ENCODE measurements around the gene TSPAN14. TPM values are rescaled to one million over a fixed set of nuclear protein-coding genes. Genes with fewer than 3 reads are reported as not detected.

TSPAN14 gene
- total and polyA plus RNA-seq, 2 of the 8 experiments (the other 6 are each of a cell fraction or from before 2014, with no cell fraction given): 47.4 to 57.8 TPM

- no peak overlapping the region for H2BK20ac ChIP-seq (ENCODE audit: low read length)
- H4K5ac ChIP-seq (ENCODE audit: insufficient read length, low read depth, low read length): no peak overlapping the region
- H3K4me1 ChIP-seq (replicated peaks in 1 of 4; ENCODE audit: control insufficient read depth in 3 of 4, insufficient read depth in 4 of 4, low read length in 3 of 4): peaks cover 0 to 2% (median 0%) of the 10 kb centered on the region in 4 experiments; a peak in 3 of 7 replicates
- H3K4me3 ChIP-seq (ENCODE audit: extremely low read depth in 1 of 4, insufficient read depth in 2 of 4, low read depth in 3 of 4, low read length in 4 of 4): no peak overlapping the region
- no peak for FAIRE-seq
- H2BK120ac ChIP-seq (replicated peaks; ENCODE audit: low read depth, low read length): no peak overlapping the region
- no peaks in the 10 kb centered on the region for H3K23me2 ChIP-seq (ENCODE audit: low read depth, low read length)
- H2BK12ac ChIP-seq (ENCODE audit: low read depth, low read length): no peak overlapping the region
- H3K4ac ChIP-seq (replicated peaks; ENCODE audit: insufficient read length, low read depth, low read length): no peak overlapping the region
- no peak overlapping the region for H3K56ac ChIP-seq (replicated peaks; ENCODE audit: insufficient read length, low read depth, low read length)
- peak overlapping the region; percentile 38; the same call in 1 of the 2 replicates for H4K8ac ChIP-seq (ENCODE audit: extremely low read depth, insufficient read depth, low read length)
- peaks cover 0 to 2% (median 0%) of the 10 kb centered on the region in 4 experiments; a peak in 3 of 8 replicates for H3K36me3 ChIP-seq (ENCODE audit: control insufficient read depth in 2 of 4, insufficient read depth in 4 of 4, low read length in 3 of 4)
- no peak overlapping the region for H2BK15ac ChIP-seq (ENCODE audit: low read length)
- H4K20me1 ChIP-seq (replicated peaks in 1 of 2; ENCODE audit: control insufficient read depth in 1 of 2, insufficient read depth in 2 of 2, low read length in 2 of 2): peaks cover 0 to 2% of the 10 kb centered on the region in 2 experiments
- H2AK5ac ChIP-seq (ENCODE audit: low read depth, low read length): no peak overlapping the region
- no peaks in the 10 kb centered on the region for H3K27me3 ChIP-seq (replicated peaks in 1 of 4; ENCODE audit: control insufficient read depth in 3 of 4, extremely low read depth in 1 of 4, insufficient read depth in 3 of 4, low read length in 3 of 4)
- no peak overlapping the region for H3K14ac ChIP-seq (ENCODE audit: insufficient read length)
- no peak overlapping the region for H2BK5ac ChIP-seq (ENCODE audit: low read depth, low read length)
- 76% methylated on average over 6 of the region's 6 CpGs; no CpG with 5 or more reads in 1 of the 2 experiments for WGBS, 2 experiments (ENCODE audit: extremely low coverage in 1 of 2, insufficient coverage in 1 of 2, insufficient read length in 1 of 2, insufficient replicate concordance in 2 of 2, low coverage in 1 of 2, low lambda C conversion rate in 2 of 2, missing lambda C conversion rate in 1 of 2)
- H3K79me2 ChIP-seq (ENCODE audit: control insufficient read depth in 1 of 2, insufficient read depth in 2 of 2, low read length in 2 of 2): no peaks in the 10 kb centered on the region
- H3K27ac ChIP-seq (ENCODE audit: low read depth, low read length): no peak overlapping the region
- ChIA-PET POLR2A (ENCODE audit: partially characterized antibody) (interaction anchor here (0.6 to 1.6 kb wide), 2 partner anchors 61 to 673 kb away, joined by 3 read pairs; no protein-coding TSS in a partner anchor), CTCF (ENCODE audit: partially characterized antibody) (interaction anchor here (0.6 to 1.2 kb wide), 4 partner anchors 13 to 79 kb away, joined by 3 to 4 read pairs (median 4); no protein-coding TSS in a partner anchor)
- no peak overlapping the region for H3K23ac ChIP-seq (ENCODE audit: insufficient read length)
- no peak overlapping the region for H2AFZ ChIP-seq (ENCODE audit: low read length)
- no peak overlapping the region; the same call in 1 of the 2 replicates for H3K18ac ChIP-seq (ENCODE audit: extremely low read depth, low read length)
- DNase-seq (ENCODE audit: low read depth in 1 of 2, low spot score in 2 of 2): no peak
- H3K9ac ChIP-seq (replicated peaks in 1 of 4; ENCODE audit: extremely low read depth in 1 of 4, low read depth in 3 of 4, low read length in 3 of 4): no peak overlapping the region; a peak in 1 of 7 replicates
- no peaks in the 10 kb centered on the region for H3K79me1 ChIP-seq (ENCODE audit: low read depth, low read length)
- no peaks in the 10 kb centered on the region for H3K9me3 ChIP-seq (ENCODE audit: insufficient read depth in 2 of 2, low read depth in 1 of 2, low read length in 1 of 2)
- H3K4me2 ChIP-seq (ENCODE audit: insufficient read depth in 1 of 2, low read depth in 2 of 2, low read length in 2 of 2): no peak overlapping the region
- H4K91ac ChIP-seq (replicated peaks; ENCODE audit: insufficient read length, low read length): no peak overlapping the region
- TF ChIP-seq SP1 (IDR thresholded peaks at IDR 0.05; ENCODE audit: low read depth, low read length) (no peak), CTCF (IDR thresholded peaks at IDR 0.05; ENCODE audit: control extremely low read depth in 1 of 3, insufficient read depth in 1 of 3, low read depth in 1 of 3, low read length in 3 of 3) (no peak), BCL11A (IDR thresholded peaks at IDR 0.05; ENCODE audit: low read depth in 2 of 2, low read length in 2 of 2) (no peak)
These were observed 69.7 kb downstream of the TSPAN14 start for GRCh38 chr10:80523773-80524172.
